ENCODE data around the gene ARMH3.

The ARMH3 gene

DNA sequence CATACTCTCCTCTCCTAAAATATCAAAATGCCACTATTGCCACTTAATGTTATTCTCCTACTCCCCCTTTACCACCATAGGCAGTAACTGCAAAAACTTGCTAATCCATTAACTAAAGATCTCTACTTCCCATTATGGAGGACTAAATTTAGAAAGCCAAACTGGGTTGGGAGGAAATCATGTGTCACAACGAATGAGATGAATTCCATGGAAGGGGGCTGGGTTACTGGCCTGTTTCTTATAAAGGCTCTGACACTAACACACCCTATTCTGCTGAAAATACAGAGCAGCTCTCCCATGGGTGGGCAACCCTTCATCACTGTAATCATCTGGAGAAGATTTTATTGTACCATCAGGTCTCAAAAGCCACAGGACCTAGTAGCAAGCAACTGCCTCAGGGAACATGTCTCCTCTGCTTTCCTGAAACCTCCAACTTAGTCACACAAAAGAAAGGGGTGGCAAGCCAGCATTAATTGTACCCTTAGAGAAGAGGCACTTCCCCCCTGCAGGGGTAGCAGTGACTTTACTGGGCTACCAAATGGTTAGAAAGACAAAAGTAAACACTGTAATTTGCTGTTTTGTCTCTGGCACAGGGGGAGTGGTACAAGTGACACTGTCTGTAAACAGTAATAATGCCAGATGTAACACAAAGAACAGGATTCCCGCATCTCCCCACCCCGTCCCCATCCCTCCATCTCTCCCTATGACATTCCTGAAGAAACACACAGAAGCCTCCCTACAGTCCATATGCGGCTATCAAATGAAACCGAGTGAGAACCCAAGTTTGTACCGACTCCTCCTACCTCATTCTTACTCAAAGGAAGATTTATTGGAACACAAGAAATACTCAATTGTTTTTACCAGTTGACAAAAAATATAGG, 81.6 kb downstream of the ARMH3 start:
- DNase-seq: no peak

DNA sequence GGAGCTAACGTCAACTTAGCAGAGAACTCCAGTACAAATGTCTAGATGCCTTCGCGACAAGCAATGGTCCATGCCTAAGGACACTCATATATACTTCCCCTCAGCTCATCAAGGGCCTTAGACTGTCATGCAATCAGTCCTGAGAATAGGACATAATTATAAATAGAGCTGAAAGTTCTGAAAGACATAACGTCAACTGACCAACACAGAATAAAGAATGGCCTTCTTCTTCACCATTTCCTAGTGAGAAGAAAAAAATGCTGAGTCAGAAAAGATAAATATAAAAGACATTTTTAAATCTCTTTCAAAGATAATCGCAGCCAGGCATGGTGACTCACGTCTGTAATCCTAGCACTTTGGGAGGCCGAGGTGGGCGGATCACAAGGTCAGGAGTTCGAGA, 83.2 kb downstream of the ARMH3 start:
- no peak for DNase-seq

DNA sequence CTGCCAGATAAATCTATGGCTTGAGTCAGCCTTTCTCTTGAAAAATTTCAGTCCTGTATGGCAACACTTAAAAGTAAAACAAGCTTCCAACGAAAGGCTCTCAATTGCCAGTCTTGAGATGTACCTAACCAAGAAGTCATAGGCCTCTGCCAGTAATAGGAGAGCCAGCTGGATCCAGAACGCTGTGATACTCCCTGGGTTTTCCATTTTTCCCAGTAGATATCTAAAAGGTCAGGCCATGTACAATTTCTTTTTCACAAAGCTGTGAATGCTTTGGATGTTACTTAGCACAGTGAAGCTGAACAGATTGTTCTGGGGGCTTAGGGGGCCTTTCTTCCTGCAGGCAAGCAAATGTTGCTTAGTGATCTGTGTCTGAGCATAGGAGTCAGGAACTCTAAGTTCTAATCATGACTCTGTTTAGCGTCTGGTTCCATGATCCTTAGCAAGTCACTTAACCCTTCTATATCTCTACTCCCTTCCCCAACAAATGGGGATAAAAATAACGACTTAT, 86.5 kb downstream of the ARMH3 start:
- no peak for DNase-seq

DNA sequence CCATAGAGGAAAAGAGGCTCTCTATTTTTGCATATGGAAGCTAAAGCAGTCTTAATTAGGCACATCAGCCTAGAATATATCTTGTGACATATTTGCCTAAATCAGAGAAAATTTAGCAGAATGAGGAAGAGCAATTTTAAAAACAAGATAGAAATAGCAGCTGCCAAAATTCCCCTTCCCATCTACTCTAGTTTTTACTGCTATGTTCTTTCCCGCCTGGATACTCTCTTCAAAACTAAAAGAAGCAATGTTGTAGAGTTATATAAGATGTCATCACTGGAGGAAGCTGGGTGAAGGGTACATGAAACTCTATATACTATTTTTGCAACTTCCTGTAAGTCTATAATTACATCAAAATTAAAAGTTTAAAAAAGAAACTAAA, 87.0 kb downstream of the ARMH3 start:
- no peak for DNase-seq

DNA sequence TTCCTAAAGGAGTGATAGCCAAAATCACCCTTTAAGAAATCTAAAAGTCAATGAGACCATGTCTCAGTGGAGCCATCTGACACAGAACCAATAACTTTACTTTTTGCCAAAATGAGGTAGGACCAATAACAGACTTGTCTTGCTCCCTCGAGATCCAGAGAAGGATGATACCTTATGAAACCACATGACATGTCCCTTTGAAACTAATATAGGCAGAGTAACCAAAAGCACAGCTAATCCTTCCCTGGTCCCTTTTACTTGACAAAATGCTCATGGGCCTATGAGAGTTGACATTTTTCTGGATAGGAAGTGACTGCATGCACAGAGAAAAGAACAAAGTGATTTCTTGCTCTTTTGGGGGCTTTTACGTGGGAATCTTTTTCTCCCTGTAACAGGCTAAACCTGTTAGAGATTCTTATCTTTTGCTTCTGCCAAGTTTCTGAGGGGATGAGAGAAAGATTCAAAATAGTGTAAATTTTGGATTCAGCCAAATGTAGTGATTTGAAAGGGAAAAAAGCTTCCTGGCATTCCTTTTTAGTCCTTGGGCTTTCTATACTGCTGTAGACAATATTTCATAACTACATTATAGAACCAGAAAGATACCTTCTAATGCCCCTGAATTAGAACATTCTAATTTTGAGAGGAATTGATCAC, 87.6 kb downstream of the ARMH3 start:
- no peak for DNase-seq

DNA sequence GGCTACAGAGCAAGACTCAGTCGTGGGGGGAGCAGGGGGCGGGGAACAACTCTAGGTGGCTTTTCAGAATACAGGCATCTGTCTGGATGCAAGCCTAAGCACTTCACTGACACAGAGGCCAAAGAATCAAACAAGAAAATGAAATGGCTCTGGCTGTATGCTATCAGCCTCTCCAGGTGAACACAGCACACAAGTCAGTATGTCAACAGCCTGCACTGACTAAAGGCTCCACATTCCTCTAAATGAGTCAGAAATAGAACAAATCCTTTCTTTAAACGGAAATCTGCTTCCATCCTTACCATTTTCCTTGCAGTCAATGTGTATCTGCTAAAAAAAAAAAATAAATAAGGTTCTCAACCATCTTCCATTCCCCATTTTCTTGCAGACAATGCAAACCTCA, 88.3 kb downstream of the ARMH3 start:
- DNase-seq: no peak

DNA sequence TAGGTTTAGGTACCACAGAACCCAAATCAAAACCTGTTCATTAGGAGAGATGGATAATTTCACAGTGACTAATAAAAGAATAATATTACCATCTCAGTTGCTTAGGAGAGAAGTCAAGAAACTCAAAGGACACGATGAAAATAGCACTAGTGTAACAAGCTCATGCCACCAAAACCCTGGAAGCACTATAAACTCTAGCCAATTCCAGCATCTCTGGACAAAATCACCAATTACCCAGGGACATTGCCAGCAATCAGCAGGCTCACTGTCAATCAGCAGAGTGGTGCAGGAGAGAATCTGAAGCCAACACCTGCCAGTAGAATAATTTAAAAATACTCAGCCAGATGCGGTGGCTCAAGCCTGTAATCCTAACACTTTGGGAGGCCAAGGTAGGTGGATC, 88.9 kb downstream of the ARMH3 start:
- DNase-seq: no peak

DNA sequence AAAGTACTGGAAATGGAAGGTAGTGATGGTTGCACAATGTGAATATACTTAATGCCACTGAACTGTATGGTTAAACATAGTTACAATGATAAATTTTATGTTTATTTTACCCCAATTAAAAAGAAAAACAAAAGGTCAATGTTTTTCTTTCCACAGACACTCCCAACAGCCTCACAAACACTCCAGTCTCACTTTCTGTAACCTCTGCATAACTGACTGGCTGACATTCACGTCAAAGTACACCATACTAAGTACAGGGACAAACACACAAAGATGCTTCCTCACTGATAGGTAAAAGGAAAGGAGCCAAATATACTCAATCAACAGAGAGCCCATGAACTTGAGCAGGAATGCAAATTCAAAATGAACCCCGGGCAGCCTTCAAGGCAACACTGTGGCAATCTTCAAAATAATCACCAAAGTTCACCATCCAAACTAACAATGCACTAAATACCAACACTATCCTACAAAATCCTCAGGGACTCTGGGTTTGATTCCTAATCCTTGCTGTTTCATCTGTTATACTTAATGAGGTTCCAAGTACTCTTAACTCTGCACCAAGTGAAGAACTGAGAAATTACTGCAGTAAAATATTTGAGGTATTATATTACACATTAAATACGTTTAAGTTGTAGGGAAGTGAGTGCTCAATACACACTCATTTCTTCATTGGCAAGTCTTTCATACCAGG, 90.8 kb downstream of the ARMH3 start:
- no peak for DNase-seq

DNA sequence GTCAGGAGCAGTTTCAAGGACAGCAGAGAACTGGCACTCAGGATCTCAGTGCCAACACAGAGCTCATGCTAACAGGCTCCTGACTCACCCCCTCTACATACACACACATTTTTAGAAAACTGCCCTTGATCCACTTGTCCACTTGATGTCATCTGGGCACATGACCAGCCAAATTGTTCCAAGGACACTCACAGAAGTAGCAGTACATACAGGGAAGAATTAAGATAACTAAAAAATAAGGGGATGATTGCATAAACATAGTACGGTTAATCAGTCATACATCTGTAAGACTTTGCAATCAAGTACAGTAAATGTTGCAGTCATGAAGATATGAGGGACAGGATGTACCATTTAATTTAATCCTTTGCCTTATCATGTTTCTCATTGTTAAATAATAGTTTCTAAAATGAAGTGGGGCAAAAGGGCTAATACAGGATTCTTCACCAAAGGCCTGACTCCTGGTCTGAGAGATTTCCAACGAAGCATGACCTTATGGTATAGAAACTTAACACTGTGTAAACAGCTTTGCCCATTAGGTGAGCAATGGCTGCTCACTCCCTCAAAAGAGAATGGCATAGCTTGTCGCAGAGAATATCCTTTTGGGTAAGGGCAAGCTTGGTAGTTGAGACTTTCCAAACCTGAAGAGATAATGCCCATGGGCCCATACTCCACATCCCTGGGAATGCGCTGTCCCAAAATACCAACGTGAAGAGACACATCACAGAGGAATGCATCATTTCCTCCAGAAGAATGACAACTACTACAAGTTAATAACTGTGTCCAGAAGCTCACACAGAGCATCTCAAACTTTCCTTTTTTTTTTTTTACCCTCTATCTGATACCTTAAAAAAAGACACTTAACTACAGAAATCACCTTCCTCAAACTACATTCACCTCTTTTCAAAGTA, 94.1 kb downstream of the ARMH3 start:
- no peak for DNase-seq

DNA sequence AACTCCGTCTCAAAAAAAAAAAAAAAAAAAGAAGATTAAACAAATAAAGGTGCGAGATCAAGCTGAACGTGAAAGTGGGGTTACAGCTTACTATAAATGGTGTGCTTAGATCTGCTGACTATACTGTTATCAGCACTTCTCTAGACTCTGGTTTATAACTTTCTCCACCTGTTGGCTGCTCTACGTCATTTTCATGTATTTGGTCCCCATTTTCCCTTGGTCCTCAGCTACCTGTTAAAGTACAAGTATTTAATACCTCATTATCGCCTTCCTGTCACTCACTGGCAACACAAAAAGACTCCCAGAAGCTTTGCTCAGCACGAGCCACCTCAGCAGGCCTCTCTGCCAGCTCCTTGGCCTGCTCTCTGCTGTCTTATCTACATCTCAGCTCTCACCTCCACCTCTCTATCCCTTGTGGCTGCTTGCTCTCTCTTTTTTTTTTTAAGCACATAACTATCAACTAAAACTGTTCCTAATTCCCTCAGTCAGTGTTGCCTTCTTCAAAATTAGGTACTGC, 95.0 kb downstream of the ARMH3 start:
- DNase-seq: no peak

DNA sequence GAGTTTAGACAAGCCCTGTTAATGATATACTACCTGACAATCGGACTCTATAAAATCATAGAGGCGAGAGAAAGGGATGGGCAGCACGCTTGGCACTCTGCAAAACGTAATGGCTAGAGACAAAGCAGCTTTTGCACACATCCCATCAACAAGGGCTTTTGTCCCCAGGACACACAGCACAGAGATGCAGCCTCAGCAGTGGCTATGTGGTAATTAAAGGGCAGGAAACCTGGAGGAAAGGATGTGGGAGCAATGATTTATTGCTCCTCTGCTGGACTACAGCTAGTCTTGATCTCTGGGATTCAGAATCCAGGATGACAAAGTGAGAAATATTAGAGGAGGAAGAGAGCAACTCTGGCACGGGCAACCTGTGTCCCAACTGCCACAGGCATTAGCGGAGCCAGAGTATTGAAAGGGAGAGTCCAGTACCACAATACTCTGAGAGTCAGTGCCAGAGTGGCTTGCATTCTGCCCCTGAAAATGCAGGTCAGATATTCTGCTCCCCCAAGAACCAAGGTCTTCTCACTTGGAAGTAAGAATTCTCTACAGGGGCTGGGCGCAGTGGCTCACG, 96.5 kb downstream of the ARMH3 start:
- no peak for DNase-seq

DNA sequence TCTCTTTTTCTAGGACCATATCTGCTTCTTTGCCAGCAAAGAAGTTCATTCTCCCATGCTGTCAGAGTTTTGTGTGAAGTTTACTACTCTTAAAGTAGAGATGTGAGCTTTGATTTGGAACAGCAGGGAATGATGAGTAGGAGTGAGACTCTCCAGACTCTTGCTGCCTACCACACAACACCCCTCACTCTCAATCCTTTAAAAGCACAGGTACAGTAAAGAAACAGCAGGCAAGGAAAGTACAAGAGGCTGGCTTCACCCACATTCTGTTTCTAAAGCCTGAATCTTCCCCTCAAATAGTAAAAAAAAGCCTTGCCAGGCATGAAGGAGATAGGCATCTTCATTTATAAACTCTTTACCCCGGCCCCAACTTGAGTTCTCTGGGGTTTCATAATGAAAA, 97.3 kb downstream of the ARMH3 start:
- DNase-seq: no peak

DNA sequence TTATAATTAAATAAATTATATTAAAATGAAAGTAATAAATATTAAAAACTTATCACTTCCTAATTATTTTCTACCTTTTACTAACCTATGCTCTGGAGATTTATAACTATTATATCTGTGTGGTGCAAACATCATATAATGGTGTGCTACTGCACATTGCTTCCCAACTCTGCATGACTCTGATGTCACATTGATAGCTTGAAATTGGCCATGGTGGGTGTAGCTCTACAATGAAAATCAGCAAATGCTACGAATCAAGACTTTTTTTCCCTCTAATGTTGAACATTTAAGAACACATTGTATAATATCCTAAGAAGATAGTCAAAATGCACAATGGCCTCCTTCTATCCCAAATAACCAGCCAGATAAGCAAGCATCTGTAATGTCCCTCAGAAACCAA, 99.1 kb downstream of the ARMH3 start:
- DNase-seq: no peak

DNA sequence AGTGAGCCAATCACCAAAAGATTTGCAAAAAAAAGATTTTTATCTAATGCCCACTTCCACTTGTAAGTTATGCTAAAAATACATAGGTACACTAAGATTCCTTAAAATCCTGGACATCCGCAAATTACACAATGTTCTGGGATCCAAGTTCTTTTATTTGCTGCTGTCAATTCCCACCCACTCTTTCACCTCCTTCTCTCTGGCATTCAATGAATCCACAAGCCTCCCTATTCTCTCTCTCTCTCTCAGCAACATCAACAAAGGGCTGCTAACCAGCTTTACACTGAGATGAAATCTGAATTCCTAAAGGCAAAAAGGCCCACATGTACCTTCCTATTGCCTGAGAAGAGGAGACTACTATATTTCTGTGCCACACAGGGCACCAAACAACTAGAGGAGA, 99.9 kb downstream of the ARMH3 start:
- DNase-seq: no peak

DNA sequence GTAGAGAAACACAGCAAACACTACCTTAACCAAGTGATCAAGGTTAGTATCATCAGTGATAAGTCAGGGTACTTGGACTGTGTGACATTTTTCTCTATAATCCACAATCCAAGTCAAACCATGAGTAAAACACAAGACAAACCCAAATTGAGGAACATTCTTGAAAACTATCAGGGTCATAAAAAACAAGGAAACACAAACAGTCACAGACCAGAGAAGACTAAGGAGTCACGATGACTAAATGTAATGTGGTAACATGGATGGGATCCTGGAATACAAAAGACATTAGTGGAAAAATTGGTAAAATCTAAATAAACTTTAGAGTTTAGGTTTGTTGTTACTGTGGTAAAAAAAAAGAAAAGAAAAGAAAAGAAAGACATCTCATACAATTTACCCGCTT, 103.8 kb downstream of the ARMH3 start:
- DNase-seq: no peak

DNA sequence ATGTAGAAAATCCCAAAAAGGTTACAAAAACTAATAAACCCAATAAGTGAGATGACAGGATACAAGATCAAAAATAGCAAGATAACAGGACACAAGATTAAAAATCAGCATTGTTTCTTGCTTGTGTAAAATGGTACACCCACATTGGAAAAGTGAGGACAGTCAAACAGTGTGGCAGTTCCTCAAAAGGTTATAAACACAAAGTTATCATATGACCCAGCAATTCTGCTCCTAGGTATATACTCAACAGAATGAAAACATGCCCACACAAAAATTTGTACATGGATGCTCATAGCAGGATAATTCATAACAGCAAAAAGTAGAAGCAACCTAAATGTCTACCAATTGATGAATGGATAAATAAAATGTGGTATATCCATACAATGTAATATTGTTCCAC, 105.8 kb downstream of the ARMH3 start:
- DNase-seq: no peak

DNA sequence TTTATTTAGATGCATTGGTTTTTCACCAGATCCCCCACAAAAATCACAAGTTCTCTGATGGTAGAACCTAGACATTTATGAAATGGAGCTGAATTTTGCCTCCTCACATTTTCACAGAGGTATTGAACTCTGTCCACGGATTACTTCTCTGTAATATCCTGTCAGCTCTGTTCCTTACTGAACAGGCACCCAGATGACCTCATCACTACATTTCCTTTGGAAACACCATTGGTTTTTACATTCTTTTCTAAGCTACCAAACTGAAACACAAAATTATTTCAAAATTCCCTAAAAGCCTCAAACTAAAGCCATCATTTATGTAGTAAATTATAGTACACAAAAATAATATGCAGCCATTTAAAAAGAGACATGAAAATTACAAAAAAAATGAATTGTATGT, 114.1 kb downstream of the ARMH3 start:
- DNase-seq: no peak

DNA sequence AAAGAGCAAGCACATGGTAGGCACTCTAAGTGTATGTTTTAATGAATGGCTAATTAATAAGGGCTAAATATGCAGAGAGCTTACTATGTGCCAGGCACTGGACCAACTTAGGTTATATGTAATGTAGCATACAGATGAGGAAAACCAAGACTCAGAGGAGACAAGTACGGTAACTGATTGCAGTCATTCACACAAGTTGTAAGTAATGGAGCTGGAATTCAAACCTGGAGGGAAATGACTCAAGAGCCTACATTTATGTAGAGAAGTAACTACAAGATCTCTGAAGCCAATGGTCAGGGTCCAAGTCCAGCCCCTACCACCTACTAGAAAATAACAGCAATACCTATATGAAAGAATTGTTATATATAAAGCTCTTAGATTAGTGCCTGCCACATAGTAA, 115.1 kb downstream of the ARMH3 start:
- DNase-seq: no peak

DNA sequence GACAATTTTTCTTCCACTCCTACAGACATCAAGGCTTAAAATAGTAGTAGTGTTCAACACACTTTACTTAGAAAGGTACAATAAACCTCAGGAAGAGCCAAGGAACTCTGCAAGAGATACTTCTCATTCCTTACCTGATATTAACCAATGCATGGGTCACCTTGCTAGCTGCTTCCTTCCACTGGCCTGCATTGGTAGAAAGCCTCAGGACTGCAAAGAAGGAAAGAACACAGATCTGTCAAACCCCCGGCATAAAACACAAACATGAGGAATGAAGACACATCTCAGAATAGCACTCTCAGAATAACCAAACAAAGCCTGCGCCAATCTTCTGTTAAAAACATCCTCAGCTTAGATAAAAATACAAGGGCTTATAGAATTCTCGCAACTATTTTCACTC, 116.2 kb downstream of the ARMH3 start:
- no peak for DNase-seq

DNA sequence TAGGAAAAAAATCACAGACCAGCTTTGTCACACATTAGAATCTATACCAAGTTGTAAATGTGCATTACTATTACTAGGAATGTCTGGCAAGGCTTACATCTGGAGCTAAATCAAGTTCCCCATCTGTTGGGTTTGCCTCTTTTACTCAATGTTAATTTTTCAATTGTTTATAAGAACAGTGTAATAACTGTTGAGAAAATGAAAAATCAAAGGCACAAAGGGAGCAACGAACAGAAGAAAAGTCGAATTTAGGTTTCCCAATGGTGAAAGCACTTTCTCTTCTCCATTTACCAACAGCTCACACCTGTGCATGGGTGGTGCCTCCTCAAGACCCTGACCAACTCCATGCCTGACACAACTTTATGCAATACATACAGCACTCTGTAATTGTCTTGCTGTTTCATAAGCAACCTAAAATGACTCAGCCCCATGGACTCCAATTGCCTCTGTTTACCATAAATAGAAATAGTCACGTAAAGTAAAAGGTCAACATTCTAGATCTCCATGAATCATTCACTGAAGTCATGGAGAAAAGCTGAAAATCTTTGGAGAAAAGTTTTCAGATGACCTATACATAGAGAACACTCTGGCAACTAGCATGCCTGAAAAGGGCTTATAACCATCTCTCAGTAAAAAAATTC, 116.8 kb downstream of the ARMH3 start:
- no peak for DNase-seq

DNA sequence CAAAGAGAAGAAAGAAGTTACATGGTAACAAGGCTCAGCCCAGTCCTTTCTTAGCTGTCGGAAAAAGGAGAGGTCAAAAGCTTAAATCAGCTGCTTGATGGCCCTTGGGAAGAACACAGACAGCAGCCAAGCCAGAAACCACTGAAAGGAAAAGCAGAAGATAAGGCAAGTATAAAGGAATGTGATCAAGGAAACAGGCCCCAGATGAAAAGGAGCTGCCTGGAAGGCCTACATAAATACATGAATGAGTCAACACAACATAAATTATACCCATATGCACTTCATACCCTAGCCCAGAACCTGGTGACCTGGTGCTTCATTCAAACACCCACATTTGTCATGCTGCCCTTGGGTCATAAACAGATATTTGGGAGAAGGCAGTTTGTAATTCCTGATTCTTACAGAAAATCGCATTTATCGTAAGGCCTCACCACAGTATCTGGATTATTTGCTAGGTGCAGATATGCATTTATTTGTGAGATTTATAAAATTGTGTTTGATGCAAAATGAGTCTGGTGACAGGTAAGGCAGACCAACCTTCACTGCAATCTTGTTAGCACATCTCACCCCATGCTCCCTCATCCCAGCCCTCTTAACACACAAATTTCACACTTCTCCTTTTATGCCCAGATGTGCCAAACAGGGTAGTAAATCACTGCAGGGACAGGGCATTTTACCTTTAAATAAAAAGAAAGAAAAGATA, 117.5 kb downstream of the ARMH3 start:
- DNase-seq: no peak
